ENCODE data around the gene SNUPN. TPM values are rescaled to one million over a fixed set of nuclear protein-coding genes. Genes with fewer than 3 reads are reported as not detected.

SNUPN gene
- total RNA-seq, 1 experiment from 2014 or later: 28.9 TPM

- TF ChIP-seq CTCF (IDR thresholded peaks at IDR 0.05; ENCODE audit: unreplicated experiment): no peak
- H3K4me3 Mint-ChIP-seq (ENCODE audit: unreplicated experiment): no peak overlapping the region
- H3K27me3 Mint-ChIP-seq (ENCODE audit: insufficient read depth, unreplicated experiment): no peaks in the 10 kb centered on the region
- H3K4me1 Mint-ChIP-seq (ENCODE audit: insufficient read depth, unreplicated experiment): peaks cover 49% of the 10 kb centered on the region
- no TSS peak for BruUV-seq (replicated peaks)
- H3K36me3 Mint-ChIP-seq (ENCODE audit: insufficient read depth, unreplicated experiment): peaks cover 12% of the 10 kb centered on the region
- H3K27ac Mint-ChIP-seq (ENCODE audit: low read depth, unreplicated experiment): peak overlapping the region; percentile 25
- intact Hi-C loops (cut with micrococcal nuclease): no loop called here
- POLR2A ChIA-PET: interaction anchor here (1.2 to 4.0 kb wide), 7 partner anchors 11 to 292 kb away, joined by 5 to 120 read pairs (median 11); partner anchors contain the start of genes IMP3, MAN2C1, SIN3A and SNX33
- CTCF ChIA-PET: interaction anchor here (0.6 to 2.2 kb wide), 4 partner anchors 22 to 212 kb away, joined by 3 to 9 read pairs (median 4); no protein-coding TSS in a partner anchor
- no peaks in the 10 kb centered on the region for H3K9me3 Mint-ChIP-seq (ENCODE audit: unreplicated experiment)
- DNase-seq (ENCODE audit: unreplicated experiment): no peak
Measured at GRCh38 chr15:75659928-75660645, 34.6 kb upstream of the SNUPN start.

DNA sequence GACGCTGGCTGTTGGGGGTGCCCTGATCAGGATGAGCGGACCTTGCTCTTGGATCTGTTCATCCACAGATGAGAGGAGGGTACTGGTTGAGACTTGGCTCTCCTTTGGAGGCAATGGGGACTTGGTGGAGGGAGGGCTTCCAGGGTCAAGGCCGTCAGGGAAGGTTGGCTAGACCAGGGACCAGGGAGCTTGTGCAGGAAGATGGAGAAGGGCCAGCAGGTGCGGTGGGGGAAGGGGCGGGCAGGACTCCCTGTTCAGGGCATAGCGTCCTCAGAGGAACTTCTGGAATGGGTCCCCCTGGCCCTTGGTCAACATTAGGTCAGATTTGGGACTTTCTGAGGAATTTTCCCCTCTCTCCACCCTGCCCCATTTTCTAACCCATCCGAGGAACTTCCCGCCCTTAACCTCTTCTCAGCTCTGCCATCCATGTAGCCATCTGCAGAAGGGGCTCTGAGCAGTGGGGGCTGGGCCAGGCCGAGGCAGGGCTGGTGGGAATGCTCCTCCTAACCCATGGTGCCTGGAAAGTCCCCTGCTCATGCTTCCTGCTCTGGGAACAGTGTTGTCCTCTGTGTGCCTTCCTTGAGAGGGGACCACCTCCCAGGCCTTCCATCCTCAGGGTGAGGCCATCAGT, 33.7 kb upstream of the SNUPN start:
- Mint-ChIP-seq H3K9me3 (ENCODE audit: unreplicated experiment) (no peaks in the 10 kb centered on the region), H3K27me3 (ENCODE audit: insufficient read depth, unreplicated experiment) (no peaks in the 10 kb centered on the region), H3K4me1 (ENCODE audit: insufficient read depth, unreplicated experiment) (peaks cover 48% of the 10 kb centered on the region), H3K27ac (ENCODE audit: low read depth, unreplicated experiment) (no peak overlapping the region), H3K36me3 (ENCODE audit: insufficient read depth, unreplicated experiment) (peaks cover 12% of the 10 kb centered on the region), H3K4me3 (ENCODE audit: unreplicated experiment) (no peak overlapping the region)
- ChIA-PET POLR2A (interaction anchor here (3.5 to 4.0 kb wide), 2 partner anchors 10 to 20 kb away, joined by 58 to 120 read pairs; partner anchors contain the start of genes IMP3 and SNX33), CTCF (no interaction called here)
- DNase-seq (ENCODE audit: unreplicated experiment): no peak
- no peak for TF ChIP-seq CTCF (IDR thresholded peaks at IDR 0.05; ENCODE audit: unreplicated experiment)
- no TSS peak for BruUV-seq (replicated peaks)
- intact Hi-C loops (cut with micrococcal nuclease): no loop called here

DNA sequence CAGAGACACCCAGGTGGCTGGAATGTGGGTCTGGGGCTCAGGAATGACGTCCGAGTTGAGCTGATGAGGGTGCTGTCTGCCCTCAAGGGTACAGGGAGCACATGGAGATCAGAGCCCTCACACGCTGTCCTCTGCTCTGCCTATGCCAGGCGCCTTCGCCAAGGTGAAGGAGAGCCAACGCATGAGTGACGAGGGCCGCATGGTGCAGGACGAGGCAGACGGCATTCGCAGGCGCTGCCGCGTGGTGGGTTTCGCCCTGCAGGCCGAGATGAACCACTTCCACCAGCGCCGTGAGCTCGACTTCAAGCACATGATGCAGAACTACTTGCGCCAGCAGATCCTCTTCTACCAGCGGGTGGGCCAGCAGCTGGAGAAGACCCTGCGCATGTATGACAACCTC, 31.3 kb upstream of the SNUPN start:
- Mint-ChIP-seq H3K27me3 (ENCODE audit: insufficient read depth, unreplicated experiment) (no peaks in the 10 kb centered on the region), H3K27ac (ENCODE audit: low read depth, unreplicated experiment) (no peak overlapping the region), H3K4me3 (ENCODE audit: unreplicated experiment) (no peak overlapping the region), H3K9me3 (ENCODE audit: unreplicated experiment) (no peaks in the 10 kb centered on the region), H3K36me3 (ENCODE audit: insufficient read depth, unreplicated experiment) (peaks cover 24% of the 10 kb centered on the region), H3K4me1 (ENCODE audit: insufficient read depth, unreplicated experiment) (peaks cover 51% of the 10 kb centered on the region)
- no peak for TF ChIP-seq CTCF (IDR thresholded peaks at IDR 0.05; ENCODE audit: unreplicated experiment)
- no peak for DNase-seq (ENCODE audit: unreplicated experiment)
- CTCF ChIA-PET: interaction anchor here (1.0 kb wide), 1 partner anchor 9 kb away, joined by 3 read pairs; no protein-coding TSS in a partner anchor
- BruUV-seq (replicated peaks): no TSS peak
- POLR2A ChIA-PET: interaction anchor here (0.8 to 1.7 kb wide), 2 partner anchors 9 to 17 kb away, joined by 3 to 8 read pairs; partner anchors contain the start of genes IMP3 and SNX33
- intact Hi-C loops (cut with micrococcal nuclease): no loop called here

DNA sequence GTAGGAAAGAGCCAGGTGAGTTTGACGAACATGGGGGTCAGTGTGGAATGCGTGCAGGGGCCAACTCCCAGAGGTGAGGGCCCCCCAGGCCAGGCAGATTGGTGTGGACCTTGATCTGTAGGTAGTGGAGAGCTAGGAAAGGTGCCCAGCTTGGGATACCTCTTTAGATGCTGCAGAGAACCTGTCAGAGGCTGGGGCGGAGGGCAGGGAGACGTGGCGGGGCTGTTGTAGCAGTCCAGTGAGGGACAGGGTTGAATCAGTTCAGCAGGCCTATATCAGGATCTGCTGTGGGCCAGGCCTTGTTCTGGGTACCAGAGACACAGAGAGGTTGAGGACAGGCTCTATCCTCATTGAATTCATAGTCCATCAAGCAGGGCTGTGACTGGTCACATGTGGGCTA, 30.8 kb upstream of the SNUPN start:
- peaks cover 51% of the 10 kb centered on the region for H3K4me1 Mint-ChIP-seq (ENCODE audit: insufficient read depth, unreplicated experiment)
- H3K36me3 Mint-ChIP-seq (ENCODE audit: insufficient read depth, unreplicated experiment): peaks cover 27% of the 10 kb centered on the region
- intact Hi-C loops (cut with micrococcal nuclease): no loop called here
- no TSS peak for BruUV-seq (replicated peaks)
- no peaks in the 10 kb centered on the region for H3K27me3 Mint-ChIP-seq (ENCODE audit: insufficient read depth, unreplicated experiment)
- no peak for TF ChIP-seq CTCF (IDR thresholded peaks at IDR 0.05; ENCODE audit: unreplicated experiment)
- CTCF ChIA-PET: no interaction called here
- peak overlapping the region; percentile 5 for H3K27ac Mint-ChIP-seq (ENCODE audit: low read depth, unreplicated experiment)
- no peak overlapping the region for H3K4me3 Mint-ChIP-seq (ENCODE audit: unreplicated experiment)
- no peak for DNase-seq (ENCODE audit: unreplicated experiment)
- no peaks in the 10 kb centered on the region for H3K9me3 Mint-ChIP-seq (ENCODE audit: unreplicated experiment)
- POLR2A ChIA-PET: interaction anchor here (0.8 to 3.2 kb wide), 2 partner anchors 9 to 16 kb away, joined by 3 to 18 read pairs; partner anchors contain the start of genes IMP3 and SNX33

Data from MCF 10A (cell line).